Hindlimb muscle (tissue), 1 donor: ENCODE measurements around the gene SOX13. TPM values are rescaled to one million over a fixed set of nuclear protein-coding genes. Genes with fewer than 3 reads are reported as not detected.
"Not testable (repeated sequence)": the region's sequence is repeated elsewhere in the genome, so short reads cannot be mapped to it uniquely, and the experiment has no call there.

ENCODE experiments used
- DNase-seq: peaks from one replicate; pipeline ENCODE4 v3.0.0-alpha.2; 2013
- polyA plus RNA-seq: library from polyadenylated mRNA; unstranded; fragments of 120-200 nt; gene quantifications from one replicate; pipeline ENCODE4 v1.2.1, GENCODE V29; 2013; ENCODE audit not compliant: insufficient read length

SOX13 gene
- 30.2 TPM for polyA plus RNA-seq

GRCh38 chr1:204072931-204073836 is at the start of gene SOX13:
SOX13 (plus strand) TSS chr1:204073115; CDS start chr1:204112916, 39,801 bp downstream.
- DNase-seq = peak; percentile 87

GRCh38 chr1:204025917-204026707 is 46.8 kb upstream of the SOX13 start:
- DNase-seq = no peak

DNA sequence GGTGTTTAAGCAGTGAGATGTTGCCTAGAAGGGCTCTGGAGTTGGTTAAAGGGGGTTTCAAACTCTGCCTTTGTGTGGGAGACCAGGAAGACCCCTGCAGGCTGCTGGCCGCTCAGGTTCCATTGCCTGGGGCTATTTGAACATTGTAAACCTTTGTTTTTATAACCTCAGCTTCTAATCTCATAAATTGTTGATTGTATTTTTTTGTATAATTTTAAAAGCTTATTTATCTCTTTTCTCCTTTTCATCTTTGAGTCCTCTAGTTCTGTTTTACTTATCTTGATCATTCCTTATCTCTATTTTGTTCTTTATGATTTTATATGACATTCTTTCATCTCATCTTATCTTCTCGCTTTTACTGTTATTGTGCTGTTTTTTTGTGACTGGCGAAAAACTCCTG is 45.5 kb upstream of the SOX13 start:
- no peak for DNase-seq

DNA sequence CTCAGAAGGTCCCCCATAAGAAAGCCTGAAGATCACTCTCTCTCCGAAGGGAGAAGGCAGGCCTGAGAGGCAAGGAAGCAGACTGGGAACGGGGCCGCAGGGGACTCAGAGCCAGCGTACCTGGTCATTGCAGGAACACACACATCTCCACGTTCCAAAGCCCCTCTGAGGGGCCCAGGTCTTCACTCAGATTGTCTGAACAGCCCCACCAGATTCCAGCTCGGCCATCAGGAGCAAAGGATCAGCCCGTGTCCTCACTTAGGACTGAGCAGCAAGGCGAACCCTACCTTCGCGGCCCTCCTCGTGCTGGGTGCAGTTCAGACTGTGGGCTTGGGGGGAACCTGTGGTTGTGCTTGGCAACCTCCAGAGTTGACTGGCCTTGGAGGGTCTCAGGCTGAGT is 43.9 kb upstream of the SOX13 start:
- DNase-seq = no peak

DNA sequence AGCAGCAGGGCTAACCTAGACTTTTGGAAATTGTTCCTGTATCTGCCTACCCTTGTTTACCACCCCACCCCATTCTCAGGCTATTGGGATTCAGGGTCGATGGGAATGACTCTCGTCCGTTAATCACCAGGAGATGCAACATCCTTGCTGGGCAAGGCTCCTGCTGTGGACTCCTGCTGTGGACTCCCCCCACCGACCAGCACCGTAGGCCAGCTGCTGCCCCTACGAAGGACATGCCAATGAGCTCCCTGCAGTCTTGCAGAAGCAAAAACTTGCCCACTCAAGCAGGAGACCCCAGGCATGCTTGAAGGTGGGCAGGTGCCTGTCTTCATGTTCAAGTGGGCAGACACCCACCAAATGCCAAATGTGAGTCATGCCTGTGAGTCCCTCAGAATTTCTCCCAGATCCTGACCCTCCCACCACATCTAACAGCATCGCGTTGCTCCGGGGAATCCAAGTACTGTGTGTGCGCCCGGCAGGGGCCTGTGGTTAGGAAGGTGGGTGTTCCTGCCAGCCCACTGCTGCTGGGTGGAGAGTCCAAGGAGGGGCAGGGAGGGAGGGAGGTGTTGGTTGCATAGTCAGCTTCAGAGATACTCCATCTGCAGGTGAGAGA is 41.7 kb upstream of the SOX13 start:
- DNase-seq = no peak

DNA sequence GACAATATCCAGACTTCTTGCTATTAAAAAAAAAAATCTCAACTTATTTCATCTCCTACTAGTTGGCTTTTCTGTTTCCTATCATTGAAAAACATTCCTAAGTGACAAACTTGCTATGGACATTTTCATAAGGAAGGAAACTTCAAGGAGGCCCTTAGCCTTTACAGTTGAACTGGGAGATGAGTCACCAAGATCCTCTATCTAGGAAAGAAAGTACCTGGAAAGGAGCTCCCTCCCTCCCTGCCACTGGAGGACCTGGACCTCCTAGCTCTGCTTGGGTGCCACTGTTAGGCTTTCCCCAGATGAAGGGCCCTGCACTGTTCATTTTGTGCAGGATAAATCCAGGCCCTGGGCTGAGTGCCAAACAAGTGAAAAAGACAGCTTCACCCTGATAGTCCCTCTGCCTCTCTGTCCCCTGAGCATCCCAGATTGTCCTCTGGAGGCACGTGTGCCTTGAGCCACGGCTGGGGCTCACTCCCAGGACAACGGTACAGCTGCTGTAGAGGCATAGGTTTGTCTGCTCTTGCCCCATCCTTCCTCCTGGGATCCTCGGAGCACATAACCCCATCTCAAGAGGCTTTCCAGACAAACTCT is 40.2 kb upstream of the SOX13 start:
- no peak for DNase-seq

GRCh38 chr1:204033306-204033705 is 39.6 kb upstream of the SOX13 start:
- no peak for DNase-seq

GRCh38 chr1:204036882-204037655 is 35.8 kb upstream of the SOX13 start:
- no peak for DNase-seq

GRCh38 chr1:204041232-204041767 is 31.6 kb upstream of the SOX13 start:
- DNase-seq = no peak

GRCh38 chr1:204041803-204042505 is 31.0 kb upstream of the SOX13 start:
- DNase-seq = no peak

DNA sequence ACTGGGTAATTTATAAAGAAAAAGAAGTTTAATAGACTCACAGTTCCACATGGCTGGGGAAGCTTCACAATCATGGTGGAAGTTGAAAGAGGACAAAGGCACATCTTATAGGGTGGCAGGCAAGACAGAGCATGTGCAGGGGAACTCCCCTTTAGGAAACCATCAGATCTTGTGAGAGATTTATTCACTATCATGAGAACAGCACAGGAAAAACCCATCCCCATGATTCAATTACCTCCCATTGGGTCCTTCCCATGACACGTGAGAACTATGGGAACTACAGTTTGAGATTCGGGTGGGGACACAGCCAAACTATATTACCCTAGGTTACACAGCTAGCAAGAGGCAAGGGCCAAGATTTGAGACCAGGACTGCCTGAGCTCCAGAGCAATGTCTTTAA is 30.4 kb upstream of the SOX13 start:
- no peak for DNase-seq

DNA sequence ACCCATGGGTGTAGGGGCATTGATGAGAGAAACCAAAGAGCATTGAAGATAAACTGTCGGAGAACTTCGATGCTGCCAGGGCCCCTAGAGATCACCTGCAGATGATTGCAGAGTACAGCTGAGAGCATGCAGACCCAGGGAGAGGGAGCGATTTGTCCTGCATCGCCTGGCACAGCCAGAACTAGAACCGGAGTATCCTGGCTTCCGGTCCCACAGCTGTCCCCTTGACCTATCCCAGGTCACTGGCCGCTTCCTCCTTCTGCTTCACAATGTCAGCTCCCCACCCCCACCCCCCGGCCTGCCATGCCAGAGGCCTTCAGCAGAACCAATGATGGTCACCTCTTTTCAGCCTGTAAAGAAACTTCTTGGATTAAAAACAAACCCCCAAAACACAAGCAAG is 29.2 kb upstream of the SOX13 start:
- no peak for DNase-seq

DNA sequence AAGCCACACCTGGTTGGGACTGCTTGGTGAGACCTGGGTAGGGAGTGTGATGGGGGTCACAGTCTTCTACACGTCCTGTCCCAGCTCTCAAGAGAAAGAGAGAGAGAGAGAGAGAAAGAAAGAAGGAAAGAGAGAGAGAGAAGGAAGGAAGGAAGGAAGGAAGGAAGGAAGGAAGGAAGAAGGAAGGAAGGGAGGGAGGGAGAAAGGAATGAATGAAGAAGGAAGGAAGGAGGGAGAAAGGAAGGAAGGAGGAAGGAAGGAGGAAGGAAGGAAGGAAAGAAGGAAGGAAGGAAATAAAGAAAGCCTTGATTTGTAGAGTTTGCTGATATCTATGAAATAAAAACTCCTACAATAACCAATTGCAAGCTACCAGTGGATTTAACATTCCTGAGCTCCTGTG is 28.5 kb upstream of the SOX13 start:
- no peak for DNase-seq

GRCh38 chr1:204045430-204045829 is 27.5 kb upstream of the SOX13 start:
- DNase-seq = no peak

GRCh38 chr1:204046346-204046745 is 26.6 kb upstream of the SOX13 start:
- no peak for DNase-seq

GRCh38 chr1:204048796-204049195 is 24.1 kb upstream of the SOX13 start:
- DNase-seq = not testable (repeated sequence)

GRCh38 chr1:204051258-204051657 is 21.7 kb upstream of the SOX13 start:
- no peak for DNase-seq

- DNase-seq = no peak
Observed at GRCh38 chr1:204051718-204052117, 21.2 kb upstream of the SOX13 start.

DNA sequence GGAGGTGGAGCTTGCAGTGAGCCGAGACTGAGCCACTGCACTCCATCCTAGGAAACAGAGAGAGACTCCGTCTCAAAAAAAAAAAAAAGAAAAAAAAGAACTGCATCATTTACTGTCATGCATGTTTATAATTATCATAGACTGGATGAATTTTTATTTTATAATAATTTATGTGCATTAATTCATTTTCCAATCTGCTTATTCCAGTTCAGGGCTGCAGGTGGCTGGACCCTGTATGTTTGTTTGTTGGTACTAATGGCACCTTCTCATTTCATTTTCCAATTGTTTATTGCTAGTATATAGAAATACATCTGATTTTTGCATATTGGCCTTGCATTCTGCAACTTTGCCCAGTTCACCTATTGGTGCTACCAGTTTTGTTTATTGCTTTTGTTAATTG is 19.0 kb upstream of the SOX13 start:
- no peak for DNase-seq

- DNase-seq = no peak
Observed at GRCh38 chr1:204059970-204060369, 12.9 kb upstream of the SOX13 start.

GRCh38 chr1:204062106-204062505 is 10.8 kb upstream of the SOX13 start:
- DNase-seq = no peak
